ENCODE data around the gene NHSL1. TPM values are rescaled to one million over a fixed set of nuclear protein-coding genes. Genes with fewer than 3 reads are reported as not detected.

NHSL1 gene
- total and polyA plus RNA-seq, 9 of the 15 experiments (the other 6 are each of a cell fraction or from before 2014, with no cell fraction given) = 0.09 to 0.20 TPM; not detected in 7

DNA sequence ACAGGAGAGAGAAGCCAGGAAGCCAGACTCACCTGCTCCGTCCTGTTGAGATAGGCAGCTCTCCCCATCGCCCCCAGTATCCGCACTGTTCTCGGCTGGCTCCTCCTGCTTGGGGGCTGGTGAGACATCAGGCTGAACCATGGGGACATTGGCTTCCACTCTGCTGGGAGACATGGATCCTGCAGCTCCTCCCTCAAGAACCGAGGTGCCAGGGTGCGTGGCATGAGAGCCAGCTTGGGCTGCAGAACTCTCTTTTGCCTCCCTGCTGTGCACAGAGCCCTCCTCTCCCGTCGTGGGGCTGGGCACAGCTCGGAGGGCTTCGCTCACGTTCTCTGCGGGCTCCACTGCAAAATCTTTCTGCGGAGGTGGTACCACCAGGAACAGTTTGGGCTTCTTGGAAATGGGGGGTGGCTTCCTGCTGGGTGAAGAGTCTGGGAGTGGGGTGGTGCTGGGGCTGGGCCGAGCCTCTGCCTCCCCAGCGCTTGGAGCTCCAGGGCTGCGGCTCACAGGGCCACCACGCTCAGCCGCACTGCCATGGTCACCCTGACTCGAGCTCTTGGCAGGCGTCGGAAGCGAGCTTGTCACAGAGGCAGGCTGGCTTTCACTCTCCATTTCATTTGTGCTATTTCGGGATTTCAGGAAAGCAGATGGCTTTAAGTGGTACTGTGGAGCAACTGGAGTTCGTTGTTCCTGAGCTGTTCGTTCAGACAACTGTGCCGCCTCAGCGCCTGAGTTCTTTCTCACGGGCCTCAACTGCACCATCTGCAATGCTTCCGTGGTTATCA, 68.7 kb downstream of the NHSL1 start:
- no peak overlapping the region for H3K27ac ChIP-seq (ENCODE audit: extremely low read depth, low read depth, low read length)
- no peaks in the 10 kb centered on the region for H3K79me2 ChIP-seq (ENCODE audit: control insufficient read depth, insufficient read depth, low read length)
- WGBS (ENCODE audit: insufficient coverage, low coverage, missing lambda C conversion rate) = 1% methylated on average over 28 of the region's 29 CpGs
- H3K36me3 ChIP-seq (ENCODE audit: control insufficient read depth, insufficient read depth, low read length) = no peaks in the 10 kb centered on the region
- POLR2A ChIA-PET = interaction anchor here (0.6 to 2.2 kb wide), 5 partner anchors 16 to 314 kb away, joined by 3 to 9 read pairs (median 3); no protein-coding TSS in a partner anchor
- H3K9me3 ChIP-seq (replicated peaks; ENCODE audit: control insufficient read depth, insufficient read depth, low read depth, low read length) = no peaks in the 10 kb centered on the region
- no peaks in the 10 kb centered on the region for H4K20me1 ChIP-seq (replicated peaks; ENCODE audit: control insufficient read depth, insufficient read depth, low read length)
- no peaks in the 10 kb centered on the region for H3K9me1 ChIP-seq (ENCODE audit: control insufficient read depth, insufficient read depth, low read length)
- peaks cover 0 to 3% of the 10 kb centered on the region in 2 experiments; a peak in 1 of 5 replicates for H3K4me1 ChIP-seq (replicated peaks in 1 of 2; ENCODE audit: control insufficient read depth in 2 of 2, insufficient read depth in 2 of 2, low read length in 2 of 2)
- intact Hi-C loops (cut with micrococcal nuclease) (no loop called here), in situ Hi-C loops (cut with MboI) (no loop called here)
- DNase-seq (ENCODE audit: extremely low read depth in 1 of 4, low spot score in 3 of 4) = no peak
- CTCF ChIA-PET (ENCODE audit: low intra/inter-chr PET ratio) = no interaction called here
- no peak for TF ChIP-seq ZBED1 (IDR thresholded peaks at IDR 0.05)
- TF ChIP-seq ASH1L (IDR thresholded peaks at IDR 0.05; ENCODE audit: borderline replicate concordance, low read depth, partially characterized antibody) = no peak
- no peak for TF ChIP-seq ATF2 (CRISPR knock-in tag; IDR thresholded peaks at IDR 0.05)
- TF ChIP-seq U2AF2 (optimal IDR thresholded peaks at IDR 0.05; ENCODE audit: low read depth, low read length) = no peak
- no peak for TF ChIP-seq POLR2G (IDR thresholded peaks at IDR 0.05; ENCODE audit: low read depth, low read length)
- no peak for TF ChIP-seq L3MBTL2 (IDR thresholded peaks at IDR 0.05)
- TF ChIP-seq, protein P1, sequence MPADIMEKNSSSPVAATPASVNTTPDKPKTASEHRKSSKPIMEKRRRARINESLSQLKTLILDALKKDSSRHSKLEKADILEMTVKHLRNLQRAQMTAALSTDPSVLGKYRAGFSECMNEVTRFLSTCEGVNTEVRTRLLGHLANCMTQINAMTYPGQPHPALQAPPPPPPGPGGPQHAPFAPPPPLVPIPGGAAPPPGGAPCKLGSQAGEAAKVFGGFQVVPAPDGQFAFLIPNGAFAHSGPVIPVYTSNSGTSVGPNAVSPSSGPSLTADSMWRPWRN (IDR thresholded peaks at IDR 0.05; ENCODE audit: low read depth) = no peak
- TF ChIP-seq, protein P2, sequence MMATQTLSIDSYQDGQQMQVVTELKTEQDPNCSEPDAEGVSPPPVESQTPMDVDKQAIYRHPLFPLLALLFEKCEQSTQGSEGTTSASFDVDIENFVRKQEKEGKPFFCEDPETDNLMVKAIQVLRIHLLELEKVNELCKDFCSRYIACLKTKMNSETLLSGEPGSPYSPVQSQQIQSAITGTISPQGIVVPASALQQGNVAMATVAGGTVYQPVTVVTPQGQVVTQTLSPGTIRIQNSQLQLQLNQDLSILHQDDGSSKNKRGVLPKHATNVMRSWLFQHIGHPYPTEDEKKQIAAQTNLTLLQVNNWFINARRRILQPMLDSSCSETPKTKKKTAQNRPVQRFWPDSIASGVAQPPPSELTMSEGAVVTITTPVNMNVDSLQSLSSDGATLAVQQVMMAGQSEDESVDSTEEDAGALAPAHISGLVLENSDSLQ (IDR thresholded peaks at IDR 0.05) = no peak
- no peak for TF ChIP-seq RBM25 (IDR thresholded peaks at IDR 0.05; ENCODE audit: low read depth, low read length, severe bottlenecking)
- no peak for TF ChIP-seq DNMT1 (IDR thresholded peaks at IDR 0.05)
- no peak for TF ChIP-seq HDGF (IDR thresholded peaks at IDR 0.05)
- TF ChIP-seq HNRNPL (IDR thresholded peaks at IDR 0.05; ENCODE audit: low read depth, low read length) = no peak
- no peak for TF ChIP-seq SAFB2 (IDR thresholded peaks at IDR 0.05; ENCODE audit: borderline replicate concordance, low read depth, low read length, severe bottlenecking)
- no peak for FAIRE-seq
- H3K4me3 ChIP-seq = no peak overlapping the region
- no peak; the same call in 2 of the 3 replicates for ATAC-seq
- peaks cover 52 to 58% of the 10 kb centered on the region in 2 experiments for H3K27me3 ChIP-seq (ENCODE audit: control insufficient read depth in 2 of 2, insufficient read depth in 2 of 2, low read length in 2 of 2)
- H2AFZ ChIP-seq (ENCODE audit: low read depth, low read length) = no peak overlapping the region
- no peak overlapping the region for H3K9ac ChIP-seq (ENCODE audit: insufficient read depth in 1 of 2, low read depth in 2 of 2, low read length in 2 of 2)
- no TSS peak for BruUV-seq (replicated peaks)
- H3K4me2 ChIP-seq (ENCODE audit: insufficient read depth, low read length) = no peak overlapping the region

Data from K562 (cell line).